ENCODE measurements around the gene KREMEN1.

KREMEN1 gene

GRCh38 chr22:29194184-29194583, 121.3 kb downstream of the KREMEN1 start:
- DNase-seq, result no peak

- DNase-seq, result no peak
Measured at GRCh38 chr22:29195118-29195963, 122.5 kb downstream of the KREMEN1 start.

DNA sequence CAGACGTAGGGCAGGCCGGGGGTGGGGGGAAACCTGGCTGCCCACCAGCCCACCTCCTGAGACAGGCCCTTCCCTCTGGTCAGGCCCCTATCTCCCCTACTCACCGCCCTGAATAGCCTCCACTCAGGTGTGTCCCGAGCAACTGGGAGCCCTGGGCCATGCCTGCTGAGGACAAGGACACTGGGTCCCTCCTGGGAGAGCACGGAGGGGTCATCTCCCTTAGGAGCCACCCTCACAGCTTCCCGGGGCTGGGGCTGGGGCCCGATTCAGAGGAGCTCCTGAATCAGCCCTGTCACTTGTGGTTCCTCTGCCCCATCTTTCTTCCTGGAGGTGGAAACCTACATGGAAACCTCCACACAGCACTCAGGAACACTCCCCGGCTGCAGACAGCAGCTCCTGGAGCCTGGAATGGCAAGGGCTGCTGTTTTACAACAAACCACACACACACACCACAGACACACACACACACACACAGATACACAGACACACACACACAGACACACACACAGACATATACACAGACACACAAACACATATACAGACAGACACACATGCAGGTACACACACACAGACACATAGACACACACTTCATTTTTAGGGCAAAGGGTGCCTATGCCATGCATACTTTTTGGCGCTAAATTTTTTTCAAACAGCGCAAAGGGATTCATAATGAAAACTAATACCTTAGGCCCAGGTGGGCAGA, 123.3 kb downstream of the KREMEN1 start:
- no peak for DNase-seq

- no peak for DNase-seq
Measured at GRCh38 chr22:29197096-29197495, 124.3 kb downstream of the KREMEN1 start.

DNA sequence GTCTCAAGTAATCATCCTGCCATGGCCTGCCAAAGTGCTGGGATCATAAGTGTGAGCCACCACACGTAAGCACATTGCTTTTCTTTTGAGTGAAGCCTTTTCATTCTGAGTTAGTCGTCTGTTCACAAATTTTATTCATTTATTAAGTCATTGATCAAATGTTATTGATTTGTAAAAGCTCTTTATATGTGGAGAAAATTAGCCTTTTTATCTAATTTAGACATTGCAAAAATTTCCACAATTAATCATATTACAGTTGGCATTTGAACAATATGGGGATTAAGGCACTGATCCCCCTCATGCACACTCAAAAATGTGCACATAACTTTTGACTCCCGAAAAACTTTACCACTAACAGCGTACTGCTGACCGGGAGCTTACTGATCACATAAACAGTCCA, 125.4 kb downstream of the KREMEN1 start:
- no peak for DNase-seq

DNA sequence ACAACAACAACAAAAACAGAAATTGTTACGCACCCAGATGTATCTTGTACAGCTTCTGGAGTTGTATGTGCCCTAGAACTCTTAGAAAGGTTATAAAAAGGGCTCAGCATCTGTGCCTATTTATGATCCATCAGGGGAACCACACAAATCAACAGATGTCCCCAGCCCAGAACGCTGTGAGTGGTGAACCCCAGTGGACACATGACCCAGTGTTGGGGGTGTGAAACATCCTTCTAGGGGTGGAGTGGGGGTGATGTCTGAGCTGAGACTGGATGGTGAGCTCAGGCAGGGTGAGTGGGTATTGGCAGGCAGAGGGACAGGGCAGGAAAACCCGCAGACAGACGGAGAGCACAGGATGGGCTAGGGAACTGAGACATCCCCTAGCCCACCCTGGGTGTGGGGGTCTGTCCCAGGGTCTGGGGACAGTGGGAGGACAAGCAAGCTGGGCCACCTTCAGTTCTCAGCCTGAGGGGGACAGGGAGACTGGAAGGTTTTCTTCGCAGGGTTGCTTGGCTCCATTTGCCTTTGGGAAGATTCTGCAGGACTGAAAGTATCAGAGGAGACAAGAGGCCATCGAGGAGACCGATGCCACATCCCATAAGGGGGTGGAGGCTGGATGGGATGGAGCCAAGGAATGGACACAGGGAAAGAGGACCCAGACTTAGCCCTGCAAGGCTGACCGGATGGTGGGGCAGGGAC, 127.0 kb downstream of the KREMEN1 start:
- DNase-seq, result no peak

DNA sequence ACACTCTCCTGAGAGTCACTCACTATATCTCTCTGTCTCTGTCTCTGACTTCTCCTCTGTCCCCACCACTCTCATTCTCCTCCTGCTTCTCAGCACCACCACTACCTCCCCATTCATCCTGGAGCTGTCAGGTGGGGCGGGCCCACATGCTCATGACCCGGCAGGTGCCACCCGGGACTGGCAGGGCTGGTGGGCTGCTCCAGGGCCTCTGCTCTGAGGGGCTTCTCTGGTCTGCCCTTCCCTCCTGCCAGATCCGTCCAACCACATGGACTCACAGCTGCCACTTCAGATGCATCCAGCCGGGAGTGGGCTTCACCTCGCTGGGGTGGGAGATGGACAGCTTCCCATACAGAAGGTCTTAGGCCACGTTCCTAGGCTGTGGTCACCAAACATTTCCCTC, 128.1 kb downstream of the KREMEN1 start:
- no peak for DNase-seq

DNA sequence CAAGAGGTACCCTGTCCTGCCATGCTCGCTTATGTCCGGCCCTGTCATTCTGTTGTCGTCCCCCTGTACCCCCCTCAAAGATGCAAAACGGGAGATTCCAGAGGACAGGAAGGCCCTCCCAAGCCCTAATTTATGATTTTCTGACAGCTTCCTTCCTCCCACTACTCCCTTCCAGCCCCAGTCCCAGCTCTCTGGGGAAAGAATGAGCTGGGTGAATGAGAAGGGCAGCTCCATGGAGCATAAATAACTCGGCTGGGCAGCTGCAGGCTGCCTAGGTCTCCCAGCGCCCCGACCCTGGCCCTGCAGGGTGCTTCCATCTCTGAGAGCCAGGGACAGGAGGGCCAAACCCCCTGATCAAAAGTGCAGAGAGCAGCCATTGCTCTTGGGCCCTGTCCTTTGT, 128.9 kb downstream of the KREMEN1 start:
- DNase-seq, result no peak

GRCh38 chr22:29202212-29203192, 129.7 kb downstream of the KREMEN1 start:
- no peak for DNase-seq

GRCh38 chr22:29203488-29204454, 130.9 kb downstream of the KREMEN1 start:
- DNase-seq, result no peak

GRCh38 chr22:29204455-29205183, 131.8 kb downstream of the KREMEN1 start:
- no peak for DNase-seq

DNA sequence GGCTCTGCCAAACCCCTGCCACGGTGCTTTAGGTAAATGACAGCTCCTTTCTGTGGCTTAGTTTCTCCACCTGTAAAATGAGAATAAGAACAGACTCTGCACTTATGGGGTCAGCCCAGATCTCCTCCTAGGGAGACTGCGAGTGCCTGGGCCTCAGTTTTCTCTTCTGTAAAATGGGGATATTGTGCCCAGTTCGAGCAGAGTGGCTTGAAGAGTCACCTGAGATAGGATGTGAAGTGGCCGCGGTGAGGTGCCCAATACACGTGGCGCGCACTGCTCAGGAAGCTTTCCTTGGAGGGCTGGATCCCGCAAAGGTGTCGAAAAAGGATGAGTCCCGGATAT, 132.4 kb downstream of the KREMEN1 start:
- no peak for DNase-seq

DNA sequence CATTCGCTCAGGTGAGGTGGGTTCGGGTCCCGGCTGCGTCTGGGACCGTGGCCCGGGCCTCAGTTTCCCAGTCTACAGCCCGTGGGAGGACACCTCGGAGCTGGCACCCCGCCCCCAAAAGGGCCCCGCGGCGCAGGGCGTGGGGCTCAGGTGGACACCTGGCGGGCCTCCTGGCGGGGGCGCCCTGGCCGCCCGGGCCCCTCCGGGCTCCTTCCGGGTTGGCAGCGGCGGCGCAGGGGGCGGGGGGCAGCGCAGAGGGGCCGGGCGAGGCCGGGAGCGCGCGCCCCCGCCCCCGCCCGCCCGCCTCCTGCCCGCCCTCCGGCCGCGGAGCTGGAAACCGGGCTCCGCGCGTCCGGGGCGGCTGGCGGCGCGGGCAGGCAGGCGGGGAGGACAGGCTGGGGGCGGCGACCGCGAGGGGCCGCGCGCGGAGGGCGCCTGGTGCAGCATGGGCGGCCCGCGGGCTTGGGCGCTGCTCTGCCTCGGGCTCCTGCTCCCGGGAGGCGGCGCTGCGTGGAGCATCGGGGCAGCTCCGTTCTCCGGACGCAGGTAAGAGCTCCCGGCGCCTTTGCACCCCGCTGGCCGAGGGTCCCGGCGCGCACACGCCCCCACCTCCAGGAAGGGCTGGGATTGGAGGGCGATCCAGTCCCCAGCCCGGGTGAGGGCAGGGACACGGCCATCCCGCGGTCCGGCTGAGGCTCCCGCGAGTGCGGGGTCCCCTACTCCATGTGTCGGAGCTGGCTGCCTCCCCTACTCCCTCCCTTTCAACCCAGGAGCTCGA, 132.9 kb downstream of the KREMEN1 start, which contains the start of gene EMID1:
Gene EMID1 (plus strand): TSS at position 303 of the 778 bp plus-strand sequence. CDS start 143 bp downstream, at position 446.
- DNase-seq, result peak; percentile 15

- no peak for DNase-seq
Measured at GRCh38 chr22:29206372-29207242, 133.8 kb downstream of the KREMEN1 start.

- no peak for DNase-seq
Measured at GRCh38 chr22:29207243-29207550, 134.4 kb downstream of the KREMEN1 start.

DNA sequence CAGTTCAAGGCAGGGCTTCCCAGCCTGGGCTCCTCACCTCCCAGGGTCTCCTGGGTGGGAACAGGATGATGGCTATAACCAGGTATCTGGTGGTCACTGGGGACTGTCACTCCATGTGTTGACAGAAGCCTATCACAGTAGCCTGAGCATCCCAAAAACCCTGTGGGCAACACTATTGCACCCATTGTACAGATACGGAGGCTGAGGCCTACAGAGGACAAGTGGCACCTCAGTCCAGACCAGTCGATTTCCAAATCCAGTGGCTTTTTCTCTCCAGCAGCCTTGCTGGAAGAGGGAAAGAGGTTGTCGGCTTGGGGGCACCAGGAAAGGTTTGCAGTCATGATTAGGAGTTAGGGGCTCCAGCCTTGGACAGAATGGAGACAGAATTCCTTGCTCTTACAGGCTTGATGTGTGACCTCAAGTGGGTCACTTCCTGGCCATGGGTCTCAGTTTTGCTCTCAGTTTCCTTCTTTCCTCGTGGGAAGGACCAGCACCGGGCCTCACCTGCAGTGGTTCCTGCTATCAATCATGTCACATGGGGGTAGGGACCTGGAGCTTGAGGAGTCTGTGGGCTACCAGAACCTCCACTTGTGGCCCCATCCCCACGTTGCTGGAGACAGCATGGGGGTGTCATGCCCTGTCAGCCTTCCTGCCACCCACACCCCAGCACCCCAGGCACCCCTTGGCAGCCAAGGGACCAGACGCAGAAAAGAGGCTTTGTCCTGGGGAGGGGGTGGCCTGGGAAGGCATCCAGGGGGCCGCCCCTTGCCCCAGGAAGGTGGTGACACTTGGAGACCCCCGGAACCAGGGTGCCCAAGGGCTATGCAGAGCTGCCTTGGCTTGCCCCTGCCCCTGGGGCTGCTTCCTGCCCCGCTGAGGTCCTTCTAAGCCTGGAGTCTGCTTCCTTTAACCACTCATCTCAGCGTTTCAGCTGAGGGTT, 135.0 kb downstream of the KREMEN1 start:
- DNase-seq, result no peak

- DNase-seq, result no peak
Measured at GRCh38 chr22:29208502-29208862, 135.6 kb downstream of the KREMEN1 start.

All from NCI-H1105 treated with DMSO at 0.1 percent for 48 hours (cell line).